HG02588 (cell line): ENCODE data around the gene HOXA3.

Source experiments
- ATAC-seq: cut with Tn5 transposase; IDR thresholded peaks from one replicate; pipeline ENCODE4 v1.9.1; 2021; ENCODE audit warnings: mild to moderate bottlenecking, moderate library complexity; ENCODE audit not compliant: unreplicated experiment

HOXA3 gene

GRCh38 chr7:27179503-27180430 lies 27.4 kb upstream of the HOXA3 start:
- no peak for ATAC-seq

GRCh38 chr7:27179030-27179429 lies 26.6 kb upstream of the HOXA3 start:
- no peak for ATAC-seq

GRCh38 chr7:27178366-27178765 lies 26.0 kb upstream of the HOXA3 start:
- ATAC-seq, result no peak

- ATAC-seq, result no peak
Observed at GRCh38 chr7:27177795-27178320, 25.5 kb upstream of the HOXA3 start.

GRCh38 chr7:27176962-27177794 lies 24.8 kb upstream of the HOXA3 start:
- no peak for ATAC-seq

GRCh38 chr7:27176524-27176845 lies 24.1 kb upstream of the HOXA3 start:
- no peak for ATAC-seq

- ATAC-seq, result no peak
Observed at GRCh38 chr7:27175626-27176523, 23.5 kb upstream of the HOXA3 start.

- no peak for ATAC-seq
Observed at GRCh38 chr7:27174874-27175625, 22.7 kb upstream of the HOXA3 start.

- ATAC-seq, result no peak
Observed at GRCh38 chr7:27173956-27174873, 21.8 kb upstream of the HOXA3 start, which contains the start of gene HOXA10. TSS of gene HOXA10 (minus strand) at chr7:27174320. CDS start at chr7:27174306, 14 bp downstream.

- ATAC-seq, result peak; percentile 51
Observed at GRCh38 chr7:27173511-27173955, 21.1 kb upstream of the HOXA3 start.

GRCh38 chr7:27172823-27173510 lies 20.6 kb upstream of the HOXA3 start:
- ATAC-seq, result no peak

GRCh38 chr7:27172315-27172774 lies 20.0 kb upstream of the HOXA3 start:
- no peak for ATAC-seq

GRCh38 chr7:27171637-27172314 lies 19.4 kb upstream of the HOXA3 start:
- no peak for ATAC-seq

- ATAC-seq, result no peak
Observed at GRCh38 chr7:27171325-27171636, 18.9 kb upstream of the HOXA3 start.

GRCh38 chr7:27170426-27171324 lies 18.3 kb upstream of the HOXA3 start:
- no peak for ATAC-seq

- no peak for ATAC-seq
Observed at GRCh38 chr7:27169658-27170425, 17.5 kb upstream of the HOXA3 start.
